ENCODE results near the gene CDK5R2. TPM values are rescaled to one million over a fixed set of nuclear protein-coding genes. Genes with fewer than 3 reads are reported as not detected.

The CDK5R2 gene
- not detected in 2 replicates for total RNA-seq

GRCh38 chr2:218959141-218959731 lies at the start of gene CDK5R2:
CDK5R2 (plus strand) TSS chr2:218959666; CDS start chr2:218959821, 155 bp downstream.

DNA sequence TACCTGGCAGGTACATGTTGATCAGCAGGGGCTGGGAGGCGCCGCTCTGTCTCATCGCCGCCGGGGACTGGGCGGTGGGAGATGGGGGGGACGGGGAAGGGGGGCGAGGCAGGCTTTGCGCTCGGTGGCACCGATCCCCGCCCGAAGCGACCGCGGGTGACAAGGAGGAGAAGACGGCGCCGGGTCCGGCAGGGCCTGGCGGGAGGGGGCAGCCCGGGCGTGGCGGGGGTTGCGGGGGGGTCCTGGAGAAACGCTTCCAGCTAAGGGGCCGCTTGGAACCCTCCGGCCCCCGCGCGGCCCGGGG lies 25.5 kb downstream of the CDK5R2 start, which contains the start of gene FEV:
Gene FEV (minus strand): TSS at position 164 of the 304 bp plus-strand sequence. CDS start 109 bp downstream, at position 55.

GRCh38 chr2:218993345-218994315 lies 34.2 kb downstream of the CDK5R2 start, which contains the start of gene CRYBA2:
CRYBA2 (minus strand) TSS chr2:218993422; CDS start chr2:218993176, 246 bp downstream.

Other genes with a start within 250 kb of the CDK5R2 start
- gene TTLL4, start 248.8 kb upstream of the CDK5R2 start, total RNA-seq = 3.5 and 4.8 TPM in 2 replicates
- gene CYP27A1, start 177.5 kb upstream of the CDK5R2 start, total RNA-seq = 8.3 and 12.7 TPM in 2 replicates
- gene PRKAG3, start 127.9 kb upstream of the CDK5R2 start, total RNA-seq = not detected in 2 replicates
- not detected in 2 replicates for gene WNT6, start 99.9 kb upstream of the CDK5R2 start, total RNA-seq
- not detected in 2 replicates for gene WNT10A, start 78.8 kb upstream of the CDK5R2 start, total RNA-seq
- gene FEV, start 25.5 kb downstream of the CDK5R2 start, total RNA-seq = not detected in 2 replicates
- not detected in 2 replicates for gene CRYBA2, start 33.8 kb downstream of the CDK5R2 start, total RNA-seq
- not detected in 2 replicates for gene CFAP65, start 81.8 kb downstream of the CDK5R2 start, total RNA-seq
- gene IHH, start 101.3 kb downstream of the CDK5R2 start, total RNA-seq = under 0.01 and 0.09 TPM in 2 replicates
- 17.4 and 18.0 TPM in 2 replicates for gene NHEJ1, start 201.1 kb downstream of the CDK5R2 start, total RNA-seq
- gene SLC23A3, start 210.4 kb downstream of the CDK5R2 start, total RNA-seq = 0.54 and 1.2 TPM in 2 replicates
- 22.7 and 28.3 TPM in 2 replicates for gene CNPPD1, start 217.3 kb downstream of the CDK5R2 start, total RNA-seq
- gene RETREG2, start 218.6 kb downstream of the CDK5R2 start, total RNA-seq = 65.0 and 65.4 TPM in 2 replicates
- 19.2 and 30.6 TPM in 2 replicates for gene ZFAND2B, start 247.1 kb downstream of the CDK5R2 start, total RNA-seq